Measurements from ENCODE around the gene NMNAT3.

DNA sequence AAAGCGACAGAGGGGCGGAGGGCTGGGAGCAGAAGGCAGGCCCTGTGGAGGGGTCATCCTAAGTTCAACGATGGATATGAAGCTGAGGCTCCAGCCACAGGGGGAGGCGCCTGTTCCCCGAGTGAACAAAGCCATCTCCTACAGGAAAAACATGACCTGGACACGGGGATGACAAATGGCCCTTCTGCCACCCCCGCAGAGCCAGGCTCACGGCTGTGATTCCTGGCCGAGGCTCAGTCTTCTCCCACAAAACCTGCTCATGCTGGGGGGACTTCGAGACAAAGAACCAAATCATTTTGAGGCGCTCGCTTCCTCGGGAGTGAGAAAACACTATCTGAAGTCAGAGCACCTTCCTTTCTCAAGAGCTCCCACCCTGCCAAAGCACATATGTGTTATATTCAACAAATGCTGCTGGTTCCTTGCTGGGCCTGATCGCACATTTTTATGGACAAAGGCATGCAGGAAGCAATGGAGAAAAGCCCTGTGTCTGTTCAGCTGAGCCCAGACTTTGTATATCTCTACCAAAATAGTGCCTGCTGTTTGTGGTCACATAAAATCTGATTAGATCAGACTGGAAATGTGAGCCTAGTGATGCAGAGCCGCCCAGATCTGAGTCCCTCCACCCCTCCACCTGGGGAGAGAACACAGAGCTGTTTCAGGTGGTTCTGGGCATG is 143.9 kb downstream of the NMNAT3 start:
- TF ChIP-seq EP300 (IDR thresholded peaks at IDR 0.05; ENCODE audit: borderline replicate concordance in 1 of 2, low read depth in 1 of 2, low read length in 1 of 2) (0 out of 4 replicates have a peak, but pooled peaks have one; percentile 3 to 12), GABPA (IDR thresholded peaks at IDR 0.05; ENCODE audit: low read depth) (no peak)
- TF ChIP-seq, protein P1, sequence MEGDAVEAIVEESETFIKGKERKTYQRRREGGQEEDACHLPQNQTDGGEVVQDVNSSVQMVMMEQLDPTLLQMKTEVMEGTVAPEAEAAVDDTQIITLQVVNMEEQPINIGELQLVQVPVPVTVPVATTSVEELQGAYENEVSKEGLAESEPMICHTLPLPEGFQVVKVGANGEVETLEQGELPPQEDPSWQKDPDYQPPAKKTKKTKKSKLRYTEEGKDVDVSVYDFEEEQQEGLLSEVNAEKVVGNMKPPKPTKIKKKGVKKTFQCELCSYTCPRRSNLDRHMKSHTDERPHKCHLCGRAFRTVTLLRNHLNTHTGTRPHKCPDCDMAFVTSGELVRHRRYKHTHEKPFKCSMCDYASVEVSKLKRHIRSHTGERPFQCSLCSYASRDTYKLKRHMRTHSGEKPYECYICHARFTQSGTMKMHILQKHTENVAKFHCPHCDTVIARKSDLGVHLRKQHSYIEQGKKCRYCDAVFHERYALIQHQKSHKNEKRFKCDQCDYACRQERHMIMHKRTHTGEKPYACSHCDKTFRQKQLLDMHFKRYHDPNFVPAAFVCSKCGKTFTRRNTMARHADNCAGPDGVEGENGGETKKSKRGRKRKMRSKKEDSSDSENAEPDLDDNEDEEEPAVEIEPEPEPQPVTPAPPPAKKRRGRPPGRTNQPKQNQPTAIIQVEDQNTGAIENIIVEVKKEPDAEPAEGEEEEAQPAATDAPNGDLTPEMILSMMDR (IDR thresholded peaks at IDR 0.05) = no peak
